GM10266 (cell line): ENCODE data around the gene RNU6-9.

ENCODE experiments used
- DNase-seq: peaks from one replicate; pipeline ENCODE4 v3.0.0; 2012; ENCODE audit errors: extremely low spot score
- CTCF ChIP-seq: IDR thresholded peaks from 2 replicates; pipeline ENCODE4 v1.5.1; 2012; ENCODE audit warnings: mild to moderate bottlenecking, low read depth; ENCODE audit not compliant: control insufficient read depth, insufficient read depth; ENCODE audit errors: missing control alignments

Gene RNU6-9

GRCh38 chr19:866769-867300 lies 26.4 kb upstream of the RNU6-9 start:
- DNase-seq = no peak
- TF ChIP-seq CTCF = no peak

- DNase-seq = no peak
- no peak for TF ChIP-seq CTCF
These were observed 25.9 kb upstream of the RNU6-9 start for GRCh38 chr19:867301-867793.

GRCh38 chr19:867855-868457 lies 25.3 kb upstream of the RNU6-9 start:
- no peak for DNase-seq
- no peak for TF ChIP-seq CTCF

- no peak for TF ChIP-seq CTCF
- DNase-seq = no peak
These were observed 24.6 kb upstream of the RNU6-9 start for GRCh38 chr19:868458-869244.

- no peak for DNase-seq
- TF ChIP-seq CTCF = no peak
These were observed 23.8 kb upstream of the RNU6-9 start for GRCh38 chr19:869245-870177.

- no peak for DNase-seq
- no peak for TF ChIP-seq CTCF
These were observed 23.0 kb upstream of the RNU6-9 start for GRCh38 chr19:870314-870713.
